Islet of Langerhans (tissue), 1 donor: Measurements from ENCODE around the gene OVCH1.
"Not testable (repeated sequence)": the region's sequence is repeated elsewhere in the genome, so short reads cannot be mapped to it uniquely, and the experiment has no call there.

Experiments used
- FAIRE-seq: peaks from one replicate; lab custom pipeline; 2011; peaks lifted over from hg19 to GRCh38; lab: Jason Lieb, UNC

OVCH1 gene

DNA sequence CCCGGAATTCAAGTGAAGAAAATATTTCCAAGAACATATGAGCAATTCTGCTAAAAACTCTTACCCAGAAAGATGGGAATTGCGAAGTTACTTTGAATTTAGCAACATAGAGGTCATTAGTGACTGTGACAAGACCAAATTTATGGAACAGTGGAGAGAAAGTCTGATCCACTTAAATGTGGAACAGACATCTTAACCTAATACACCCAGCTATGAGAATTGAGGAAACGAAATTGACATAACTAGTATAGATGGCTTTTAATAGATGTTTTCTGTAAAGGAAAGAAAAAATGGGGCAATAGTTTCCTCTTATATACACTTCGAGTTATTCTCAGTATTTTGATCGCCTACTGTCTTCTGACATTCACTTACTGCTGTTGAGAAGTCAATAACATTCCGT is 4.6 kb downstream of the OVCH1 start:
- FAIRE-seq: no peak

DNA sequence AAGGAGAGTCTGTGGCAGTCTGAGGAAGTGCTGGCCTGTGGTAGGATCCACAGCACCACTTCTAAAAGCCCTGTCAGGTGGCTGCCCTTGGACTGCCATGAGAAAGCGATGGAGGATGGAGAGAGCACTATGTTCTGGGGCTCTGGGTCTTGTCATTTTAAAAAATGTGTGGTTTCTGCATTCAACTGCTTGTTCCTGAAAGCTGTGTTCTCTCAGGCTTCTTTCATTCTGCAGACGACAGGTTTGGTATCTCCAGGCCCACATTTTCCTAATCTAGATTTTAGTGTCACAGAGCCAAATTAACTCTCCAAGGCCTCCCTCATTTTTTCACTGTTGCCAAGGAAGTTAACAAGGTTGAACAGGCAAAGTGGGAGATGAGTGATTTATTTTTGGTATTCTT is 10.5 kb downstream of the OVCH1 start:
- no peak for FAIRE-seq

DNA sequence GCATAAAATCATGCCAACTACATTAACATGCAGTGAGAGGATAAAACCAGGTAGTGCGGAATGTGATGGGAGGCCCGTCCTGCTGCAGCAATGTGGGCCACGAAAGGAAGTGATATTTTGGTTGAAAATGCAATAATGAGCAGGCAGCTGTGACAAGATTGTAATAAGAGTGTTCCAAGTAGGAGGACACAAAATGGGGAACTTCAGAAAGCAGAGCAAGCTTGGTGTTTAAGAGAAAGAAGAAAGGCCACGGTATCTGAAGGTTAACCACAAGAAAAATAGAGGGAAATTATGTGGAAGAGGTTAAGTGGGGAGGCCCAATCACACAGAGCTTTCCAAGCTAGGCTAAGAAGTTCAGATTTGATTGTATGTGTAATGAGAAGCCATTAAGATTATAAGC is 34.3 kb downstream of the OVCH1 start:
- FAIRE-seq: no peak

DNA sequence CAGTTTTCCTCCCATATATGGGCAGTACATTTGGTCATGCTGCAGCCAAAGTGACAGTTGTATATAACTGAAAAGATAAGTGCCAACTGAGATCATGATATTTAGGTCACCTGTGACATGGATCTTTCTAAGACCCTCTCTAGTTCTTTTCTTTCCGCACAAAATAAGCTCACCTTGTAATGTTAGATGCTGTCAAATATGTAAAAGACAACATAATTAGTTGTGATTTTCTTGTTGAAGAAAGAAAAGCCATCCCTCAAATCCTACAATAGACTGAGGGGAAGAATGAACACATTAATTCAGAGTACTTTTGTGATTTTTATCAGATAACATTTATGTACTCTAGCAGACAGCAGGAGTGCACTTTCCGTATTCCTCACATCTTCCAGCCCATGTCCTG is 37.4 kb downstream of the OVCH1 start:
- FAIRE-seq: no peak

DNA sequence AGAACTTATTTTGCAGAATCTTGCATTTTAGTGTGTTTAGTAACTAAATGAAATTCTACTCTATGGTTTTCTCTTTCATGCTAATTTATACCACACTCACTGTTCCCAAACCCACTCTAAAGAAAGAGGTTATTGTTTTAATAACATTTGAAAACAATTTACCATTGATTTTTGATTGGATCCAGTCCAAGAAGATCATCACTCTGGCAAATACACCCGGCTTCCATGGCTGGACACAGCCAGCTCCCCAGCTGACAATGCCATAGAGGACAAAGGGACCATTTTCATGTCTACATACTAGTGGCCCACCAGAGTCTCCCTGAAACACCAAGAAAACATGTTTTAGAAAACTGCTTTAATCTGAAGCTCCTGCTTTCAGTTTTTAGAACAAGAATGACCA is 42.4 kb downstream of the OVCH1 start:
- no peak for FAIRE-seq

DNA sequence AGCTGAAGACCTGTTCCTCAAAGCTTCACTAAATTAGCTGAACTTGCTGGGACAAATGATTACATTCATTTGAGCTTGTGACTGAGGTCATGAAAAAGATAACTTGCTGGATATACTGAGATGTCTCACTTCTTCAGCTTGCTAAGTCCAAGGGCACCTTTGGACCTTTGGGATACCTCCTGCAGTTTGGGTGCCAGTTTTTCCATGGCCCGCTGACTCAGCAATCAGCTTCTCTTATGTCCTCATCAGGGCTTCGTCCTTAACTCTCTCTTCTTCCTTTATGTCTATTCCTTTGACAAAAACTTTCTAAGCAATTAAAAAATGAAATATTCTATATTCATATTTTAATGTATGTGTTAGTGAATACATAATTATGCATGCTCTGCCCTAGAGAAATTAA is 45.6 kb downstream of the OVCH1 start:
- FAIRE-seq: no peak

DNA sequence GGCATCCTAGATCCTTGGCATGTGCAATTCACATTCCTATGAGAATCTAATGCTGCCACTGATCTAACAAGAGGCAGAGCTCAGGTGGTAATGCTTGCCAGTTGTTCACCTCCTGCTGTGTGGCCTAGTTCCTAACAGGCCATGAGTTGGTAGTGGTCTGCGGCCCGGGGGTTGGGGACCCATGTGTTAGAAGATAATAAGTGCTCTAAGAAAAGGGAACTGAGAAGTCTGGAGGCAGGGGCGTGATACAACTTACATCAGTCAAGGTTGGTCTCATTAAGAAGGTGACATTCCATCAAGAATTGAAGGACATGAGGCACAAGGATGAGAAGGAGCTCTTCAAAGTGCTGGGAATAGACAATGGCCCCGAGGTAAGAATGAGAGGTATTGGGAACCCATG is 49.3 kb downstream of the OVCH1 start:
- no peak for FAIRE-seq

DNA sequence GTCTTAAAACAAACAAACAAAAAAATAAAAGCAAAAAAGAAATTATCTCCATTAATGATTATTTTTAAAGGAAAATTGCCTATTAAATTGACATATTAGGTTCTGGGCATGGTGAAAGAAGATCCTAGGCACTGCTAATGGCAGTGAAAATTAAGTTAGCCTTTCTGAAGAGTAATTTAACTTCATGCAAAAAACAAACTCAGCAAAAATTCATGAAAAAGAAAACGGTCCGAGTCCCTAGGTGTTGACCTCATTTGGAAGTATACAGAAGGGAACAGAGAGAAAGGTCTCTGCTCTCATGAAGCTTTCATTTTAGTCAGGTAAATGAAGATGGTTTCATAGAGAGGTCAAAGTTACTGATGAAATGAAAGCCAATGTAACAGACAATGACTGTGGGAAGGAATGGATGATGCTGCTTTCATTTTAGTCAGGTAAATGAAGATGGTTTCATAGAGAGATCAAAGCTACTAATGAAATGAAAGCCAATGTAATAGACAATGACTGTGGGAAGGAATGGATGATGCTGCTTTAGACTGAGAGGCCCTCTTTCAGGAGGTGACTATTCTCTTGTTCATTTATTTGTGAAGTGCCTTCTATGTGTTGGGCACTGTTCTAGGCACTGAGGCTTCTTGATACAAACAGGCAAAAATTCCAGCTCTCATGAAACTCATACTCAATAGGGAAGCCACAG is 50.1 kb downstream of the OVCH1 start:
- FAIRE-seq: no peak

DNA sequence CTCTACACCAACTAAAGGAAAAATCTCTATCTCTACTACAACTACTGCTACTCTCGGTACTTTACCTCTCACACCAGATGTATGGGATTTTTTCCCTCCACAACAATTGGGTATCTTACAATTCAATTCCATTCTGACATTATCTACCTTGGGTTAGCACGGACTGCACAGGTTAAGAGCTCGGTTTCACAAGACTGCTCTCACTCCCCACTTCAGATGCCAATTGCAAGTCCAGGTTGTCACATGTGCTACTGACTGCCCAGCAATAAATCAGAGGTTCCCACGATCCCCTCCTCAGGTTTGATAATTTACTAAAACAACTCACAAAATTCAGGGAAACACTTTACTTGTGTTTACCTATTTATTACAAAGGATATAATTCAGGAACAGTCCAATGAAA is 58.0 kb downstream of the OVCH1 start:
- FAIRE-seq: no peak

DNA sequence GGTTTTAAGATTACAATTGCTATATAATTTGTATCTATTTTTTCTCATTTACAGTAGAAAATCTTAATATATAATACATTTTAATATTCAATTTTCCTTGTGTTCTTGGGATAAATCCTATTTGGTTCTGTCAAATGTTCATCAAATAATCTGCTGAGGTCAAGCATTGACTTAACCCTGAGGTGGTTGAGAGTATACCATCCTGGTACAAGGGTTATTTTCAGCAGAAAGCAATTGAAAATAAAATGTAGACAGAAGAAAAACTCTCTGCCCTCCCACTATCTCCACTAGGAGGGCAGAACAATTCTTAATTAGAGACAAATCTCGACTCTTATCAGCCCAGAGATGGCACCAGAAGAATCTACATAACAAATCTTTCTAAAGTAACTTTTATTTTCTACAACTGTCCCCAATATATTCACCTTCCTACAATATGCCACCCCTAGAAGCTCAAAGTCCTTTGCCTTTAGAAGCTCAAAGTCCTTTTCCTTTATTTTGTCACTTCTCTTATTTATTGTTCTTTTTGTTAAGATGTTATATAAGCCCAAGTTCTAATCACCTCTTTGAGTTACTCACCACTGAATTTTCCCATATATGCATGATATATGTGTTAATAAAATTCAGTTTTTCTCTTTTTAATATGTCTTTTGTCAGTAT is 58.6 kb downstream of the OVCH1 start:
- FAIRE-seq: no peak

DNA sequence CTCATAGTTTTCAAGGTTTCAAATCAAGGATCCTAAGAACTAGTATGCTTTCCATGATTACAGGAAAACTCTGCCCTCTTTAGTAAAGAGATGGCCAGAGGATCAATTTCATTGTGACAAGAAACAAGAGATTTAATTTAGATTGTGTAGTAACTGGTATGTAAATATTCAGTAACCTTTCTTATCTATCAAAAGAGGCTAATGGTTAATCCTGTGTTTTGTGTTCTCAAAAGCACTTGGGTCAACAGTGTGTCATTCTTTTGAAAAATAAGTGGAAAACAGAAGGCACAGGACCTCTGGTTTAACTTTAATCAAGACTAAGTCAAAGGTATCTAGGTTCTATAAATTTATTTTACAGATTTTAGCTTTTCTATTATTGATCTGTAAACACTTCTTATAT is 59.9 kb downstream of the OVCH1 start:
- FAIRE-seq: no peak

DNA sequence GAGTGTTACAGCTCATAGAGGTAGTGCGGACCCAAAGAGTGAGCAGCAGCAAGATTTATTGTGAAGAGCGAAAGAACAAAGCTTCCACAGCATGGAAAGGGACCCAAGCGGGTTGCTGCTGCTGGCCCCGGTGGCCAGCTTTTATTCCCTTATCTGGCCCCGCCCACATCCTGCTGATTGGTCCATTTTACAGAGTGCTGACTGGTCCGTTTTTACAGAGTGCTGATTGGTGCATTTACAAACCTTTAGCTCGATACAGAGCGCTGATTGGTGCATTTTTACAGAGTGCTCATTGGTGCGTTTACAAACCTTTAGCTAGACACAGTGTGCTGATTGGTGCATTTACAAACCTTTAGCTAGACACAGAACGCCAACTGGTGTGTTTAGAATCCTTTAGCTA is 60.7 kb downstream of the OVCH1 start:
- not testable (repeated sequence) for FAIRE-seq

DNA sequence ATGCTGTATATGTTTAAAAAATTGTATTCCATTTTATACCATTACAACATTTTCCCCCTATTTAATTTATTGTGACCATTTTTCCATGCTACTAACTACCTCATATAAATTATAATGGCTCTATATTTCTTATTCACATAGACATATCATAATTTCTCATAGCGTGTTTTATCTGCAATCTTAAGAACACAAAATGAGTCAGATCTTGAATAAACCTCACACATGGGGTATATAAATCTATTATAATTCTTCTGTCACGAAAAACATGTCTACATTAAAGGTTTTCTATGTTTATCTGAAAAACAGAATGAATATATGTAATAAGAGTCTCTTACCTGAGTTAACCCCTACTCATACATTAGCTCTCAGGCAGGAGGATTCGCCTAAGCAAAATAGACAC is 66.0 kb downstream of the OVCH1 start:
- FAIRE-seq: no peak

DNA sequence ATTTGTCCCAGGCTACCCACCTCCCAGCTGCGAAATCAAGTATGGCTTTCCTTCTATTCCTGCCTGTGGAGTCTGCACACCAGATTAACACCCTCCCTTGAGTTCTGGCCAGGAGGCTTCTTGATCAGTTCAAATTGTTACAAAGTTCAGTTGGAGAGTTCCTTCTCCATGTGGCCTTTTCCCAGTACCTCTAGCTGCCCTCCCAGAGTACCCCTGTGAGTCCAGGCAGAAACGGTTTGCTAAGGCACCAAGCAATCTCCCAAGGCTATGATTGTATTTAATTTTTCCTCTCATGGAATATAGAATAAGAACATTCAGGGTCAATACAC is 66.8 kb downstream of the OVCH1 start:
- no peak for FAIRE-seq

DNA sequence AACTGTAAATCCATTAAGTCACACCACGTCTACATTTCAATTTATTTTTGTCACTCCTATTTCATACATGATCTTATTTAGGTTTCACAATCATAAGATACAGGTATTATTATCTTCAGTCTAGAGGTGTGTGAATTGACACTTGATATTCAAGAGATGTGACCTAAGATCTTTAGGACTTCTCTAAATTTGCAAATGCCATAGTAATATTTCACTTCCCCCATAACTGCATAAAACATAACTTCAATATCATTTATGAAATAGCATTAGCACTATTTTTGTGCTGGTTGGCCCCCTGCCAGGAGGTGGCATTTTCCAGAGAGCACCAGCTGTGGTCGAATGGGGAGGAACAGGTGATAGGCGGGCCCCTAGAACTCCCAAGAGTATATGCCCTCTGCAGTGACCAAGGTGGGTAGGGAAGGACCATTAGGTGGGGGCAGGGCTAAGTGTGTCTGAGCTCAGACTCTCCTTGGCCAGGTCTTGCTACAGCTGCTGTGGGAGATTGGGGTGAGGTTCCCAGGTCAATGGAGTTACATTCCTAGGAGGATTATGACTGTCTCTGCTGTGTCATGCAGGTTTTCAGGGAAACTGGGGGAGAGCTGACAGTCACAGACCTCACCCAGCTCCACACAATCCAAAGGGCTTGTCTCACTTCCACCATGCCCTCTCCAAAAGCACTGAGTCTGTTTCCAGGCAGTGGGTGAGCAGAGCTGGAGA is 67.3 kb downstream of the OVCH1 start:
- FAIRE-seq: no peak

DNA sequence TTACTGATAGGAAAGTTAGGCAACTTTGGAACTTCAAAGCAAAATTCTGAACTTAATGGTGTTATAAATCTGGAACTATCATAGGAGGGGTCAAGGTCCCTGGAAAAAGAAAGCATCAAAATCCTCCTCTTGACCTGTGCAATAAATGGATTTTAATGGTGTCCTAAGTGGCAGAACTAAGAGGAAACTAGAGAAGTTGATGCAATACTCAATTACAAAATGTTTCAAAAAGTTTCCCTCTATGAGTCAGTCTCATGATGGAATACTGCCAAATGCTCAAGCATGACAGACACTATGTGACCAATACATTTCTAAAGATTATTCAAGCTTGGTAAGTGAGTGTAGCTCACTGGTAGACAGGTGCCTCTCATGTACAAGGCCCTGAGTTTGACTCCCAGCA is 68.9 kb downstream of the OVCH1 start:
- FAIRE-seq: no peak

DNA sequence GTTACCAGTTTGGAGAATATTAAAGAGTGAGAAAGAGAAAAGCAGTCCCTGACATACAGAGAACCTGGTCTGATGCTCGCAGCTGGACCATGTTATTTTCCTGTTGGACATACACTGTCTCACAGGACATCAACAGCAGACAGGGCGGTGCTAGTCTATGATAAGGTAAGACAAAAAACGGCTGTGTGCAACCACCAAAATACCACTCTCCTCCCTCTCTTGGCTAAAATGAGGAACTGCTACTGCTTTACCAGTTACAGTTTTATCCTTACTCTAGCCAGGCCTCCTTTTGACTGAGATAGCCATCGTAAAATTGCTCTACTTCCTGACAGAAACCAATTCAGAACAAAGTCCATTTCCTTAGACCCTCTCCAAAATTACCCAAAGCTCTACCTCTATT is 69.5 kb downstream of the OVCH1 start:
- no peak for FAIRE-seq

DNA sequence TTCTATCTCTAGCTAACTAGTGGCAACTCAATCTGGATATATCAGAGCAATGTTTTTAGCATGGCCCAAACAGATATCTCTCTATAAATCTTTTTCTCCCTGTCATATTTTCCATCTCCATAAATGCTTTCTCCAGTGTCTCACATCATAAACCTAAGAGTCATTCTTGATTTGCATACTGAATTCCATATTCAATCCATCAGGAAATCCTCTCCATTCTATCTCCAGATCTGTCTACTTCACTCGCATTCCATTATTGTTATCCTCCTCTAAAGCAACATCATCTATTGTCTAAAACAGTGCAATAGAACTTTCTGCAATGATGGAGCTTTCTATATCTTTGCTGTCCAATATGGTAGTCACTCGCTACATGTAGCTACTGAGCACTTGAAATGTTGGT is 71.0 kb downstream of the OVCH1 start:
- FAIRE-seq: no peak

DNA sequence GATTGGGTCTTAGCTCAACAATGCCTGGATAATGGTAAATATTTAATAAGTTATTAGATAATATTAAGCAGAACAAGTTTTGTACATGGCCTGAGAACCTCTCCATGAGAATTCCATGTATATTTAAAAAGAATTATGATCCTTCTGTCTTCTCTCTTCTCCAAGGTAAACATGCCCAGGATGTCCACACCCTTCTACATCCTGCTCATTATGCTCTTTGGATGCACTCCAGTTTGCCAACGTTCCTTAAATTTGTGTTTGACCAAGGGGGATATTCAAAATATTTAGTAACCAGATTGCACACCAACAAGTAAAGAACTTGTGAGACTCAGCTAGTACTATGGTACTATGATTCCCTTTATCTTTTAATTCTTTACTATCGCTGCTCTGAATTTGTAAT is 71.8 kb downstream of the OVCH1 start:
- FAIRE-seq: no peak

DNA sequence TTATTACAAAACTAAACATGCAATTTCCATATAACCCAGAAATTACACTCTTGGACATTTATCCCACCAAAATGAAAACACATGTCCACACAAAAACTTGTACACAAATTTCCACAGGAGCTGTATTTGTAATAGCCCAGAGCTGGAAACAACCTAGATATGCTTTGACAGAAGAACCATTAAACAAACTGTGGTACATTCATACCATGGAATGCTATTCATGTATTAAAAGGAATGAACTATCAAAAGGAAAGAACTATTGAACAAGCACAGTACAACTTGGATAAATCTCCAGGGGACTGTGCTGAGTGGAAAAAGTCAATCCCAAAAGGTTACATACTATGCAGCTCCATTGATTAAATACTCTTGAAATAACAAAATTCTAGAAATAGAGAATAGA is 80.7 kb downstream of the OVCH1 start:
- no peak for FAIRE-seq

DNA sequence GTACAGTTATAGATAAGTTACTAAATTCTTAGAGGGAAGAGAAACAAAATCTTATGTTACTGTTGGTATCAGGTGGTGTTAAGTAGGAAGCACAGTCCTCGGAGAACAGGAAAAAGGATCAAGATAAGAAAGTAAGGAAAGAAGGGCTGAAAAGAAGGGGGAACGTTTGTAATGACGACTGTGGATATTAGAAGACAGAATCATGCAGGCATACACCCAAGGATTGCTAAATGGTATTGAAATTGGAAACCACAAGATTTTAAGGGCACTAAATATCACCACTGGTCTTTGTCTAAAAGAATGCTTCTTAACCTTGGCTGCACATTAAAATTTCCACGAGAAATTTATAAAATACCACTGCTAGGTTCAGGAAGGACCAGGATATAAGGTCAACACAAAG is 82.4 kb downstream of the OVCH1 start:
- no peak for FAIRE-seq

DNA sequence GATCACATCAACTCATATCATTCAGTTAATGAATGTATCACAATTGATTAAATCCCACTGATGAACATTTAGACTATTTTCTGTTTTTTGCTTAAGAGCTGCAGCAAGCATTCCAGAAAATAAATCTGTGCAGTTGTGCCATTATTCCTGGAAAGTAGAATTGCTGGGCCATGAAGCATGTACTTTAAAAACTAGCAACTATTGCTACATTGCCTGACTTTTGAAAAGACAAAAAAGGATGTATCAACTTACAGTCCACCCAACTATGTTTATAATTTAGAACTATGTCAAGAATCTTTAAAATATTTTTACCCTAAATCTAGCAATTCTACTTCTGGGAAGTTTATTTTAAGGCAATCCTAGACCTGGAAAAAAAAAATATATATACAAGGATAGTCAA is 83.1 kb downstream of the OVCH1 start:
- FAIRE-seq: no peak

DNA sequence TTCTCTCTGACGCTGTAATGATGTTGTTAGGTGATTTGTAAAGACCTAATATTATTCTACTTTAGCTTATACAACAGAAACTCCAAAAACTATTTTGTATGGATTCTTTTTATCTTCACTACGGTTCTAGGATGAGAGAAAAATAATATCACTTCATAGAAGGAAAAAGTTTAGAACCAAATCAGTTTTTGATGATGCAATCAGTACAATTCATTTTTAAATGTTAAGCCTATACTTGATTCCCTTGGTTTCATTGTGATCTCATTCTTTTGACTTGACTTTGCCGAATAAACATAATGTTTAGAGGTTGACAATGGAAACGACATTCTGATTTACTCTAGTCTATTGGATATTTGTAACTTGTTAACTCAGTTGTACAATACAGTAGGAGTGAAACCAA is 91.9 kb downstream of the OVCH1 start:
- FAIRE-seq: no peak

DNA sequence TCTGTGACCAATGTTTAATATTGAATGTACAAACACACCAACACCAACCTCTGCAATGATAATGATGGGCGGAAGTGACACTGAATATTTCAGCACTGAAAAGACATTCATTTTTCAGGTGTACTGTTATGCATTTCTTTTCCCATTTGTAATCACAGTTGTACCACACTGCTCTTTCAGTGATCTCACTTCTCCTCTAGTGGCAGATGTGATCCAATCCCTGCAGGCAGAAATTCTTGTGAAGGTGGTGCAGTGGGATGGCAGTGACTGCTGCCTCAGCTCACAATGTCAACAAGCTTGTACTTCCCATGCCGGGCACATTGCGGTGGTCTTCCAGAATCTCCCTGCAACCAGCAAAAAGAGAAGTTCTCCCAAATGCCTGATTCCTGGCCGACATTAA is 93.5 kb downstream of the OVCH1 start:
- FAIRE-seq: no peak
